HEK293 (cell line): ENCODE measurements around the gene ADAMTS8.

Source experiments
- CTCF ChIA-PET: fragments of 350-600 bp; formaldehyde crosslinking; extraction: SDS; loops from one replicate; lab custom pipeline; 2021; ENCODE audit warnings: antibody characterized with exemption; lab: Yijun Ruan, JAX
- POLR2A ChIA-PET: fragments of 300-600 bp; formaldehyde crosslinking; extraction: SDS; loops from one replicate; lab custom pipeline; 2020; ENCODE audit warnings: antibody characterized with exemption, inconsistent platforms; lab: Yijun Ruan, JAX
- H3K27ac ChIP-seq: fragments of 200-500 bp; sonication (Bioruptor generic); 2 replicates; pipeline ENCODE4 v1.5.1; 2014; ENCODE audit warnings: low read depth, low read length, control low read depth, inconsistent platforms; ENCODE audit errors: extremely low read depth
- H3K36me3 ChIP-seq, 2 experiments: fragments of 200-500 bp in 1 of 2; sonication (Bioruptor generic) in 1 of 2; 1 replicate in 1 of 2; 2 replicates in 1 of 2; pipeline ENCODE4 v1.5.1; 2014 to 2017; ENCODE audit warnings: inconsistent platforms in 2 of 2, low read length in 2 of 2; ENCODE audit not compliant: control insufficient read depth in 2 of 2, insufficient read depth in 1 of 2
- H3K4me1 ChIP-seq: fragments of 200-500 bp; sonication (Bioruptor generic); 2 replicates; pipeline ENCODE4 v1.5.1; 2014; ENCODE audit warnings: mild to moderate bottlenecking, low read length, inconsistent platforms; ENCODE audit not compliant: control insufficient read depth, insufficient read depth
- H3K4me3 ChIP-seq: 2 replicates; pipeline ENCODE4 v1.5.1; 2011; ENCODE audit warnings: low read depth, mild to moderate bottlenecking, control low read depth, low read length, moderate library complexity
- H3K9me3 ChIP-seq: fragments of 200-500 bp; sonication (Bioruptor generic); 2 replicates; pipeline ENCODE4 v1.5.1; 2014; ENCODE audit warnings: low read depth, low read length, inconsistent platforms; ENCODE audit not compliant: control insufficient read depth, insufficient read depth
- BCL11A ChIP-seq: fragments of 450-650 bp; formaldehyde crosslinking; IDR thresholded peaks from 2 replicates; pipeline ENCODE4 v1.5.1; 2016; ENCODE audit warnings: low read depth, missing biosample characterization, missing genetic modification characterization
- GLI4 ChIP-seq: fragments of 450-650 bp; formaldehyde crosslinking; IDR thresholded peaks from 2 replicates; pipeline ENCODE4 v1.5.1; 2016; ENCODE audit warnings: missing biosample characterization, missing genetic modification characterization
- ZBTB8A ChIP-seq: fragments of 450-650 bp; formaldehyde crosslinking; IDR thresholded peaks from 2 replicates; pipeline ENCODE4 v1.5.1; 2016; ENCODE audit warnings: missing biosample characterization, missing genetic modification characterization
- ZNF133 ChIP-seq: fragments of 450-650 bp; formaldehyde crosslinking; IDR thresholded peaks from 2 replicates; pipeline ENCODE4 v1.5.1; 2016; ENCODE audit warnings: missing biosample characterization, missing genetic modification characterization
- ZNF169 ChIP-seq: fragments of 450-650 bp; formaldehyde crosslinking; IDR thresholded peaks from 2 replicates; pipeline ENCODE4 v1.5.1; 2016; ENCODE audit warnings: missing biosample characterization, missing genetic modification characterization
- ZNF248 ChIP-seq: fragments of 450-650 bp; formaldehyde crosslinking; IDR thresholded peaks from 2 replicates; pipeline ENCODE4 v1.5.1; 2017; ENCODE audit warnings: missing biosample characterization, missing genetic modification characterization
- ZNF280D ChIP-seq: fragments of 450-650 bp; formaldehyde crosslinking; IDR thresholded peaks from 2 replicates; pipeline ENCODE4 v1.5.1; 2016; ENCODE audit warnings: missing biosample characterization, missing genetic modification characterization
- ZNF335 ChIP-seq: fragments of 450-650 bp; formaldehyde crosslinking; conservative IDR thresholded peaks from 2 replicates; pipeline ENCODE4 v1.5.1; 2016; ENCODE audit warnings: missing biosample characterization, missing genetic modification characterization
- ZNF548 ChIP-seq: fragments of 450-650 bp; formaldehyde crosslinking; IDR thresholded peaks from 2 replicates; pipeline ENCODE4 v1.5.1; 2016; ENCODE audit warnings: missing biosample characterization, missing genetic modification characterization
- ZNF555 ChIP-seq: fragments of 450-650 bp; formaldehyde crosslinking; conservative IDR thresholded peaks from 2 replicates; pipeline ENCODE4 v1.5.1; 2017; ENCODE audit warnings: missing biosample characterization, mild to moderate bottlenecking, missing genetic modification characterization, inconsistent platforms
- ZNF571 ChIP-seq: fragments of 450-650 bp; formaldehyde crosslinking; IDR thresholded peaks from 2 replicates; pipeline ENCODE4 v1.5.0; 2017; ENCODE audit warnings: missing biosample characterization, missing genetic modification characterization
- ZNF626 ChIP-seq: fragments of 450-650 bp; sonication (Bioruptor Pico); formaldehyde crosslinking; IDR thresholded peaks from 2 replicates; pipeline ENCODE4 v1.5.1; 2018; ENCODE audit warnings: missing biosample characterization, missing genetic modification characterization, inconsistent platforms
- ZNF792 ChIP-seq: fragments of 450-650 bp; formaldehyde crosslinking; IDR thresholded peaks from 2 replicates; pipeline ENCODE4 v1.5.1; 2016; ENCODE audit warnings: missing biosample characterization, missing genetic modification characterization
- ZNF830 ChIP-seq: fragments of 450-650 bp; IDR thresholded peaks from 2 replicates; pipeline ENCODE4 v1.5.0; 2018; ENCODE audit warnings: missing biosample characterization, missing genetic modification characterization, low read depth, mild to moderate bottlenecking, moderate library complexity
- TF ChIP-seq, protein P1 (sequence below): fragments of 450-650 bp; formaldehyde crosslinking; optimal IDR thresholded peaks from 2 replicates; pipeline ENCODE3; 2016; ENCODE audit warnings: missing biosample characterization, mild to moderate bottlenecking, missing genetic modification characterization
- TF ChIP-seq, protein P2 (sequence below): fragments of 450-650 bp; formaldehyde crosslinking; IDR thresholded peaks from 2 replicates; pipeline ENCODE4 v1.5.1; 2017; ENCODE audit warnings: missing biosample characterization, missing genetic modification characterization
- TF ChIP-seq, protein P3 (sequence below): IDR thresholded peaks from 2 replicates; pipeline ENCODE4 v1.6.1; 2011; ENCODE audit warnings: mild to moderate bottlenecking, low read depth, low read length, borderline replicate concordance

The ADAMTS8 gene

DNA sequence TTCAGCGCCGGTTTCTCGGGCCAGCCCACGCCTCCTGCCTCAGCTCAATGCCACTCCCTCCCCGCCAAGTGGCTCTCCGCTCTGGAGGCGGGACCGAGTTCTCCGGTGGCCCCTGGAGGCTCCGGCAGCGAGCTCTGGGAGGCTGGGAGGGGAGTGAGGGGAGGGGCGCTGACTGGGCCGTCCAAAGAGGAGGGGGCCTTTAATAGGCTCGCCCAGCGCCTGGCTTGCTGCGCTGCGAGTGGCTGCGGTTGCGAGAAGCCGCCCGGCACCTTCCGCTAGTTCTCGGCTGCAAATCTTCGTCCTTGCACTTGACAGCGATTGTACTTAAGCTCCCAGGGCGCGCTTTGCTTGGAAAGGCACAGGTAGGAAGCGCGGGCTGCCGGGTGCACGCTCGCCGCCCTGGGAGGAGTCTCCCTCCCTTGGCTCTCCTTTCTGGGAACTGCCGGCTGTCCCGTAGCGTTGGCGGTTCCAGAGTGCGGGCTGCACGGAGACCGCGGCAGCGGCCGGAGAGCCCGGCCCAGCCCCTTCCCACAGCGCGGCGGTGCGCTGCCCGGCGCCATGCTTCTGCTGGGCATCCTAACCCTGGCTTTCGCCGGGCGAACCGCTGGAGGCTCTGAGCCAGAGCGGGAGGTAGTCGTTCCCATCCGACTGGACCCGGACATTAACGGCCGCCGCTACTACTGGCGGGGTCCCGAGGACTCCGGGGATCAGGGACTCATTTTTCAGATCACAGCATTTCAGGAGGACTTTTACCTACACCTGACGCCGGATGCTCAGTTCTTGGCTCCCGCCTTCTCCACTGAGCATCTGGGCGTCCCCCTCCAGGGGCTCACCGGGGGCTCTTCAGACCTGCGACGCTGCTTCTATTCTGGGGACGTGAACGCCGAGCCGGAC, 20.3 kb upstream of the ADAMTS8 start, which contains the start of gene ADAMTS15 (continued):
- TF ChIP-seq ZNF548 (tag by site-specific recombination), result no peak
- TF ChIP-seq BCL11A (tag by site-specific recombination), result no peak
- TF ChIP-seq GLI4 (tag by site-specific recombination), result no peak
- no peak for TF ChIP-seq ZNF169 (tag by site-specific recombination)
- TF ChIP-seq, protein P1, sequence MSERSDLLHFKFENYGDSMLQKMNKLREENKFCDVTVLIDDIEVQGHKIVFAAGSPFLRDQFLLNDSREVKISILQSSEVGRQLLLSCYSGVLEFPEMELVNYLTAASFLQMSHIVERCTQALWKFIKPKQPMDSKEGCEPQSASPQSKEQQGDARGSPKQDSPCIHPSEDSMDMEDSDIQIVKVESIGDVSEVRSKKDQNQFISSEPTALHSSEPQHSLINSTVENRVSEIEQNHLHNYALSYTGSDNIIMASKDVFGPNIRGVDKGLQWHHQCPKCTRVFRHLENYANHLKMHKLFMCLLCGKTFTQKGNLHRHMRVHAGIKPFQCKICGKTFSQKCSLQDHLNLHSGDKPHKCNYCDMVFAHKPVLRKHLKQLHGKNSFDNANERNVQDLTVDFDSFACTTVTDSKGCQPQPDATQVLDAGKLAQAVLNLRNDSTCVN (tag by site-specific recombination), result peak; percentile 89
- no peak for TF ChIP-seq ZNF792 (tag by site-specific recombination)
- peak; percentile 69 for TF ChIP-seq ZBTB8A (tag by site-specific recombination)
- no peak for TF ChIP-seq ZNF571 (tag by site-specific recombination)

- Histone ChIP-seq H3K27ac (no peak overlapping the region), H3K4me1 (no peaks in the 10 kb centered on the region), H3K4me3 (peak overlapping the region; percentile 51; the same call in 1 of the 2 replicates), H3K9me3 (no peaks in the 10 kb centered on the region), H3K36me3 (no peaks in the 10 kb centered on the region)
- ChIA-PET POLR2A (interaction anchor here (0.6 to 1.3 kb wide), 8 partner anchors 17 to 380 kb away, joined by 3 to 9 read pairs (median 3); no protein-coding TSS in a partner anchor), CTCF (interaction anchor here (0.6 to 1.3 kb wide), 4 partner anchors 10 to 681 kb away, joined by 3 to 4 read pairs (median 4); no protein-coding TSS in a partner anchor)
- peak; percentile 28; the same call in 1 of the 2 replicates for TF ChIP-seq ZNF335 (tag by site-specific recombination)
- TF ChIP-seq ZNF555 (tag by site-specific recombination), result no peak
Measured at GRCh38 chr11:130448039-130448415, 19.6 kb upstream of the ADAMTS8 start.

DNA sequence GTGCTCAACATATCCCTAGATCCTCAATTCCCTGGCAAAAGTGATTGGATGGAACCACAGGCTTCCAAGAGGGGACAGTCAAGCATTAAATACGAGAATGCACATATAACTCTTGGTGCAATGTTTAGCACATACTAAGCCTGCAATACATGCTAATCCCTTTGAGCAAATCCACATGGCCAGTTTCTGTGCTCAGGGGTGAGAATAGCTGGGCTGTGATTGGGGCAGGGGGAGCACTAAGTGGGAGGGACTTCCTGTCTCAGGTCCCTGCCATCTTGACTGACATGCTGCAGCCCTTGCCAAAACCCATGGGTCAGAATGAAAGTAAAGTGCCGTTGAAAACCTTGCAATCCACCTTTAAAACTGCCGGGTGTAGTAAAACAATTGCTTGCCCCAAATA, 17.4 kb upstream of the ADAMTS8 start:
- Histone ChIP-seq H3K9me3 (no peaks in the 10 kb centered on the region), H3K36me3 (no peaks in the 10 kb centered on the region), H3K4me1 (no peaks in the 10 kb centered on the region), H3K27ac (no peak overlapping the region), H3K4me3 (no peak overlapping the region)
- POLR2A ChIA-PET, result no interaction called here
- CTCF ChIA-PET, result interaction anchor here (1.2 to 5.5 kb wide), 3 partner anchors 12 to 470 kb away, joined by 4 to 48 read pairs (median 8); partner anchors contain the start of gene SNX19
- TF ChIP-seq, protein P2, sequence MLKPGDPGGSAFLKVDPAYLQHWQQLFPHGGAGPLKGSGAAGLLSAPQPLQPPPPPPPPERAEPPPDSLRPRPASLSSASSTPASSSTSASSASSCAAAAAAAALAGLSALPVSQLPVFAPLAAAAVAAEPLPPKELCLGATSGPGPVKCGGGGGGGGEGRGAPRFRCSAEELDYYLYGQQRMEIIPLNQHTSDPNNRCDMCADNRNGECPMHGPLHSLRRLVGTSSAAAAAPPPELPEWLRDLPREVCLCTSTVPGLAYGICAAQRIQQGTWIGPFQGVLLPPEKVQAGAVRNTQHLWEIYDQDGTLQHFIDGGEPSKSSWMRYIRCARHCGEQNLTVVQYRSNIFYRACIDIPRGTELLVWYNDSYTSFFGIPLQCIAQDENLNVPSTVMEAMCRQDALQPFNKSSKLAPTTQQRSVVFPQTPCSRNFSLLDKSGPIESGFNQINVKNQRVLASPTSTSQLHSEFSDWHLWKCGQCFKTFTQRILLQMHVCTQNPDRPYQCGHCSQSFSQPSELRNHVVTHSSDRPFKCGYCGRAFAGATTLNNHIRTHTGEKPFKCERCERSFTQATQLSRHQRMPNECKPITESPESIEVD (tag by site-specific recombination), result no peak
- TF ChIP-seq, protein P3, sequence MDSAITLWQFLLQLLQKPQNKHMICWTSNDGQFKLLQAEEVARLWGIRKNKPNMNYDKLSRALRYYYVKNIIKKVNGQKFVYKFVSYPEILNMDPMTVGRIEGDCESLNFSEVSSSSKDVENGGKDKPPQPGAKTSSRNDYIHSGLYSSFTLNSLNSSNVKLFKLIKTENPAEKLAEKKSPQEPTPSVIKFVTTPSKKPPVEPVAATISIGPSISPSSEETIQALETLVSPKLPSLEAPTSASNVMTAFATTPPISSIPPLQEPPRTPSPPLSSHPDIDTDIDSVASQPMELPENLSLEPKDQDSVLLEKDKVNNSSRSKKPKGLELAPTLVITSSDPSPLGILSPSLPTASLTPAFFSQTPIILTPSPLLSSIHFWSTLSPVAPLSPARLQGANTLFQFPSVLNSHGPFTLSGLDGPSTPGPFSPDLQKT, result no peak
- TF ChIP-seq, all 188 proteins: peak for 0

GRCh38 chr11:130442737-130443136, 14.3 kb upstream of the ADAMTS8 start:
- TF ChIP-seq ZNF626 (no peak), ZNF248 (tag by site-specific recombination) (no peak), ZNF133 (tag by site-specific recombination) (no peak), ZNF280D (tag by site-specific recombination) (no peak), ZNF830 (tag by site-specific recombination) (no peak)
- ChIA-PET POLR2A (no interaction called here), CTCF (interaction anchor here (0.6 to 5.5 kb wide), 9 partner anchors 9 to 560 kb away, joined by 3 to 48 read pairs (median 3); partner anchors contain the start of gene ADAMTS8)
- no peak overlapping the region for H3K27ac ChIP-seq
- no peak overlapping the region for H3K4me3 ChIP-seq
- H3K36me3 ChIP-seq, result no peaks in the 10 kb centered on the region
- H3K9me3 ChIP-seq, result no peaks in the 10 kb centered on the region
- no peaks in the 10 kb centered on the region for H3K4me1 ChIP-seq
